Upper lobe of left lung (tissue), 6 donors: Measurements from ENCODE around the gene VSTM2B. TPM values are rescaled to one million over a fixed set of nuclear protein-coding genes. Genes with fewer than 3 reads are reported as not detected.

Experiments used
- ATAC-seq, 2 donors: fragments of 200-7000 bp; cut with Tn5 transposase; one replicate each; pipeline ENCODE4 v1.9.1; 2022; ENCODE audit warnings: mild to moderate bottlenecking in 2 of 2, moderate library complexity in 2 of 2; ENCODE audit not compliant: low FRiP score in 2 of 2
- DNase-seq, 2 donors: peaks; one replicate each; pipeline ENCODE4 v3.0.0-alpha.2; 2019 to 2020
- H3K27ac ChIP-seq, 4 donors: fragments of 200-600 bp; sonication (generic); one replicate each; pipeline ENCODE4 v1.5.1; 2016 to 2019
- H3K27me3 ChIP-seq, 4 donors: fragments of 200-600 bp; sonication (generic); one replicate each; pipeline ENCODE4 v1.5.1; 2017 to 2019
- H3K36me3 ChIP-seq, 4 donors: fragments of 200-600 bp; sonication (generic); one replicate each; pipeline ENCODE4 v1.5.1; 2016 to 2019
- H3K4me1 ChIP-seq, 4 donors: fragments of 200-600 bp; sonication (generic); one replicate each; pipeline ENCODE4 v1.5.1; 2018 to 2019
- H3K4me3 ChIP-seq, 4 donors: fragments of 200-600 bp; sonication (generic); one replicate each; pipeline ENCODE4 v1.5.1; 2017 to 2019; ENCODE audit warnings: mild to moderate bottlenecking in 2 of 4, moderate library complexity in 1 of 4
- H3K9me3 ChIP-seq, 4 donors: fragments of 200-600 bp; sonication (generic); one replicate each; pipeline ENCODE4 v1.5.1; 2018 to 2019
- CTCF ChIP-seq, 6 experiments: fragments of 450-650 bp in 4 of 6; fragments of 200-600 bp in 2 of 6; sonication (generic) in 2 of 6; IDR thresholded peaks; one replicate each; pipeline ENCODE4 v1.5.1; 2016 to 2019; ENCODE audit warnings: antibody characterized with exemption in 6 of 6
- EP300 ChIP-seq, 4 donors: sonication (generic); formaldehyde crosslinking; IDR thresholded peaks; one replicate each; pipeline ENCODE4 v1.5.1; 2017; ENCODE audit warnings: antibody characterized with exemption in 4 of 4, control low read depth in 2 of 4
- POLR2A ChIP-seq, 4 donors: fragments of 450-650 bp; IDR thresholded peaks; one replicate each; pipeline ENCODE4 v1.5.1; 2016 to 2017; ENCODE audit warnings: antibody characterized with exemption in 4 of 4, mild to moderate bottlenecking in 2 of 4
- POLR2AphosphoS5 ChIP-seq, 2 donors: sonication (generic); formaldehyde crosslinking; IDR thresholded peaks; one replicate each; pipeline ENCODE4 v1.5.1; 2017; ENCODE audit warnings: antibody characterized with exemption in 2 of 2
- WGBS, 2 donors: methylation state at CpG; one replicate each; pipeline ENCODE4 v1.1.5; 2017 to 2018; 5-methylcytosine and 5-hydroxymethylcytosine counted together
- total RNA-seq, 6 donors: library from RNA; depleted of rRNA in 4 of 6; stranded (reverse); fragments of >200 nt in 4 of 6; gene quantifications; one replicate each; pipeline versions ENCODE4 v1.1.0 to v1.2.1, GENCODE V29; 2016 to 2021
- donor health status: DM: no; HTN: no; CAD: no; lungs with moderate emphysema.
- donor health status: DM: no; HTN: yes; CAD: no; lungs with severe emphysema.

The VSTM2B gene
- total RNA-seq, 6 donors from 2014 or later: not detected

GRCh38 chr19:29519146-29519545 is 6.6 kb upstream of the VSTM2B start:
- no peak for TF ChIP-seq CTCF (IDR thresholded peaks at IDR 0.05)
- TF ChIP-seq EP300 (IDR thresholded peaks at IDR 0.05): no peak
- no peak for TF ChIP-seq POLR2A (IDR thresholded peaks at IDR 0.05)
- no peak for TF ChIP-seq POLR2AphosphoS5 (IDR thresholded peaks at IDR 0.05)
- Histone ChIP-seq H3K4me1 (no peaks in the 10 kb centered on the region), H3K36me3 (no peaks in the 10 kb centered on the region), H3K9me3 (no peaks in the 10 kb centered on the region), H3K27ac (no peak overlapping the region), H3K4me3 (no peak overlapping the region), H3K27me3 (no peaks in the 10 kb centered on the region)
- DNase-seq (no peak), ATAC-seq (no peak)
- 60 to 66% methylated on average over 5 of the region's 5 CpGs for WGBS, 2 donors

GRCh38 chr19:29519931-29520330 is 5.9 kb upstream of the VSTM2B start:
- H3K4me3 ChIP-seq: no peak overlapping the region
- H3K9me3 ChIP-seq: no peaks in the 10 kb centered on the region
- no peak for ATAC-seq
- no peak overlapping the region for H3K27ac ChIP-seq
- H3K4me1 ChIP-seq: peaks cover 0 to 2% (median 0%) of the 10 kb centered on the region in 4 donors
- no peaks in the 10 kb centered on the region for H3K36me3 ChIP-seq
- TF ChIP-seq POLR2A (IDR thresholded peaks at IDR 0.05): no peak
- no peak for TF ChIP-seq POLR2AphosphoS5 (IDR thresholded peaks at IDR 0.05)
- TF ChIP-seq EP300 (IDR thresholded peaks at IDR 0.05): no peak
- no peak for TF ChIP-seq CTCF (IDR thresholded peaks at IDR 0.05)
- H3K27me3 ChIP-seq: peaks cover 0 to 6% (median 3%) of the 10 kb centered on the region in 4 donors
- WGBS, 2 donors: 71 to 73% methylated on average over 8 of the region's 8 CpGs
- no peak for DNase-seq

GRCh38 chr19:29520390-29520789 is 5.4 kb upstream of the VSTM2B start:
- 41 to 77% methylated on average over 4 to 7 of the region's 7 CpGs for WGBS, 2 donors
- DNase-seq: peak in 1 of 2 donors; percentile 44

GRCh38 chr19:29521291-29522075 is 4.3 kb upstream of the VSTM2B start:
- ATAC-seq: no peak
- H3K4me1 ChIP-seq: peaks cover 10 to 15% (median 13%) of the 10 kb centered on the region in 4 donors

More at GRCh38 chr19:29520390-29520789, 5.4 kb upstream of the VSTM2B start:
- Histone ChIP-seq H3K4me1 (peaks cover under 1 to 6% (median 4%) of the 10 kb centered on the region in 4 donors), H3K27me3 (peaks cover 0 to 11% (median 4%) of the 10 kb centered on the region in 4 donors), H3K9me3 (no peaks in the 10 kb centered on the region), H3K27ac (no peak overlapping the region), H3K4me3 (no peak overlapping the region), H3K36me3 (no peaks in the 10 kb centered on the region)
- ATAC-seq: no peak
- TF ChIP-seq CTCF (IDR thresholded peaks at IDR 0.05) (no peak), POLR2AphosphoS5 (IDR thresholded peaks at IDR 0.05) (no peak), EP300 (IDR thresholded peaks at IDR 0.05) (no peak), POLR2A (IDR thresholded peaks at IDR 0.05) (no peak)

More at GRCh38 chr19:29521291-29522075, 4.3 kb upstream of the VSTM2B start:
- no peaks in the 10 kb centered on the region for H3K36me3 ChIP-seq
- WGBS, 2 donors: 60 to 83% methylated on average over 9 of the region's 9 CpGs
- TF ChIP-seq CTCF (IDR thresholded peaks at IDR 0.05): no peak
- no peak for TF ChIP-seq EP300 (IDR thresholded peaks at IDR 0.05)
- TF ChIP-seq POLR2A (IDR thresholded peaks at IDR 0.05): no peak
- no peak for TF ChIP-seq POLR2AphosphoS5 (IDR thresholded peaks at IDR 0.05)
- no peaks in the 10 kb centered on the region for H3K9me3 ChIP-seq
- DNase-seq: no peak
- H3K27ac ChIP-seq: no peak overlapping the region
- no peak overlapping the region for H3K4me3 ChIP-seq
- H3K27me3 ChIP-seq: peaks cover 0 to 22% (median 10%) of the 10 kb centered on the region in 4 donors
